ENCODE results near the gene MEIS1.
A peak's percentile ranks its signal among the peaks of the same experiment; 100 is the strongest.

GRCh38 chr2:66443979-66444861 lies 9.3 kb downstream of the MEIS1 start:
- TF ChIP-seq POLR2AphosphoS5 (IDR thresholded peaks at IDR 0.05; ENCODE audit: borderline replicate concordance, low read depth, low read length): peak; percentile 23
- TF ChIP-seq EZH2 (IDR thresholded peaks at IDR 0.05): no peak
